ENCODE data around the gene PURA.

PURA gene

GRCh38 chr5:140094889-140095288 lies 19.0 kb upstream of the PURA start:
- H3K27ac ChIP-seq (ENCODE audit: low read depth, low read length), result no peak overlapping the region
- H4K20me1 ChIP-seq (ENCODE audit: low read depth, low read length), result no peaks in the 10 kb centered on the region
- TF ChIP-seq EZH2phosphoT487 (conservative IDR thresholded peaks at IDR 0.05; ENCODE audit: low read length) (no peak), CTCF (IDR thresholded peaks at IDR 0.05; ENCODE audit: insufficient read depth, low read length, poor library complexity, severe bottlenecking) (no peak)
- no peaks in the 10 kb centered on the region for H3K9me2 ChIP-seq (replicated peaks; ENCODE audit: insufficient read depth, low read length)
- no peak overlapping the region for H3K9ac ChIP-seq (ENCODE audit: low read length)
- H3K27me3 ChIP-seq (ENCODE audit: low read length), result no peaks in the 10 kb centered on the region
- H2AFZ ChIP-seq (ENCODE audit: low read depth, low read length, severe bottlenecking), result no peak overlapping the region
- H3K36me3 ChIP-seq (ENCODE audit: low read length), result no peaks in the 10 kb centered on the region; the same call in 1 of the 2 replicates
- H3F3A ChIP-seq (ENCODE audit: insufficient read depth), result no peaks in the 10 kb centered on the region
- no peak overlapping the region for H3K4me3 ChIP-seq (ENCODE audit: insufficient read depth, low read length, poor library complexity, severe bottlenecking)
- peaks cover 6% of the 10 kb centered on the region; the same call in 1 of the 2 replicates for H3K9me3 ChIP-seq (ENCODE audit: insufficient read depth, low read length)
- no peak overlapping the region for H3K4me2 ChIP-seq (ENCODE audit: low read depth, low read length, poor library complexity, severe bottlenecking)
- H3K79me2 ChIP-seq (ENCODE audit: insufficient read depth, low read length), result no peaks in the 10 kb centered on the region

DNA sequence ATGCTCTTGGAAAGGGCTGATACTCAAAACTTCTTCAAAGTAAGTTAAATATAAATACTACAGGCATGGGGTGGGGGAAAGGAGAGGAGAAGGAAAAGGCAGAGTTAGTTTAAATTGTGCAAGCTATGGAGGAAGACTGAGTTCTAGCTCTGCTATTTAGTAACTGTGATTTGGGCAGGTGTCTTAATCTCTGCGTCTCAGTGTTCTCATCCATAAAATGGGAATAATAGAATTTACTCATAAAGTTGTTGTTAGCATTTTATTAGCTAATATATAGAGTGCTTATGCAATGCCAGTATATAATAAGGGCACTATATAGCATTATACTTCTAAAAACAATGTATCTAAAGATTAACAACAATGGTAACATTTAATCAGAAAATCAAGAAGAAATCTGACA lies 12.7 kb upstream of the PURA start:
- TF ChIP-seq EZH2phosphoT487 (conservative IDR thresholded peaks at IDR 0.05; ENCODE audit: low read length) (no peak), CTCF (IDR thresholded peaks at IDR 0.05; ENCODE audit: insufficient read depth, low read length, poor library complexity, severe bottlenecking) (no peak)
- H3K27me3 ChIP-seq (ENCODE audit: low read length), result no peaks in the 10 kb centered on the region

DNA sequence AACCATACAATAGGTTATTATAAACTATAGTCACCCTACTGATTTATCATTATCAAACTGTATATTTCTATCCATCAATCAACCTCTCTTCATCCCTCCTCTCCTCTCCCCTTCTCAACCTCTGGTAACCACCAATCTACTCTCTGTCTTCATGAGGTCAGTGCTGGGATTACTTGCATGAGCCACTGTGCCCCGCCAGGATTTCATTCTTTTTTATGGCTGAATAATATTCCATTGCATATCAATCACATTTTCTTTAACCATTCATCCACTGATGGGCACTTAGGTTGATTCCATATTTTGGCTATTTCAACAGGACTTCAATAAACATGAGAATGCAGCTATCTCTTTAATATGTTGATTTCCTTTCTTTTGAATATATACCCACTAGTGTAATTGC lies 10.8 kb upstream of the PURA start:
- Histone ChIP-seq H2AFZ (ENCODE audit: low read depth, low read length, severe bottlenecking) (no peak overlapping the region), H3K27ac (ENCODE audit: low read depth, low read length) (no peak overlapping the region), H4K20me1 (ENCODE audit: low read depth, low read length) (no peaks in the 10 kb centered on the region), H3K4me2 (ENCODE audit: low read depth, low read length, poor library complexity, severe bottlenecking) (no peak overlapping the region), H3K9me2 (replicated peaks; ENCODE audit: insufficient read depth, low read length) (no peaks in the 10 kb centered on the region), H3K9ac (ENCODE audit: low read length) (no peak overlapping the region), H3F3A (ENCODE audit: insufficient read depth) (peaks cover 6% of the 10 kb centered on the region), H3K36me3 (ENCODE audit: low read length) (no peaks in the 10 kb centered on the region), H3K9me3 (ENCODE audit: insufficient read depth, low read length) (no peaks in the 10 kb centered on the region), H3K27me3 (ENCODE audit: low read length) (no peaks in the 10 kb centered on the region), H3K79me2 (ENCODE audit: insufficient read depth, low read length) (peaks cover under 1% of the 10 kb centered on the region), H3K4me3 (ENCODE audit: insufficient read depth, low read length, poor library complexity, severe bottlenecking) (no peak overlapping the region)
- TF ChIP-seq EZH2phosphoT487 (conservative IDR thresholded peaks at IDR 0.05; ENCODE audit: low read length) (no peak), CTCF (IDR thresholded peaks at IDR 0.05; ENCODE audit: insufficient read depth, low read length, poor library complexity, severe bottlenecking) (no peak)

More for the DNA sequence above, 12.7 kb upstream of the PURA start:
- H3K36me3 ChIP-seq (ENCODE audit: low read length), result no peaks in the 10 kb centered on the region
- H4K20me1 ChIP-seq (ENCODE audit: low read depth, low read length), result no peaks in the 10 kb centered on the region
- H3K9ac ChIP-seq (ENCODE audit: low read length), result no peak overlapping the region
- no peaks in the 10 kb centered on the region for H3K79me2 ChIP-seq (ENCODE audit: insufficient read depth, low read length)
- no peaks in the 10 kb centered on the region for H3F3A ChIP-seq (ENCODE audit: insufficient read depth)
- H3K9me3 ChIP-seq (ENCODE audit: insufficient read depth, low read length), result no peaks in the 10 kb centered on the region
- no peak overlapping the region for H2AFZ ChIP-seq (ENCODE audit: low read depth, low read length, severe bottlenecking)
- no peak overlapping the region for H3K4me2 ChIP-seq (ENCODE audit: low read depth, low read length, poor library complexity, severe bottlenecking)
- H3K27ac ChIP-seq (ENCODE audit: low read depth, low read length), result no peak overlapping the region
- H3K4me3 ChIP-seq (ENCODE audit: insufficient read depth, low read length, poor library complexity, severe bottlenecking), result no peak overlapping the region
- no peaks in the 10 kb centered on the region for H3K9me2 ChIP-seq (replicated peaks; ENCODE audit: insufficient read depth, low read length)

All from SU-DHL-6 (cell line).